Vagina (tissue), 2 donors: Measurements from ENCODE around the gene CIBAR2.

Experiments used
- CTCF ChIP-seq, 3 experiments: fragments of 450-650 bp in 2 of 3; fragments of 200-600 bp in 1 of 3; sonication (generic) in 1 of 3; IDR thresholded peaks; one replicate each; pipeline ENCODE4 v1.5.1; 2017 to 2019; ENCODE audit warnings: antibody characterized with exemption in 3 of 3, mild to moderate bottlenecking in 2 of 3, moderate library complexity in 2 of 3
- POLR2A ChIP-seq, 2 donors: fragments of 450-650 bp; IDR thresholded peaks; one replicate each; pipeline ENCODE4 v1.6.1; 2017; ENCODE audit warnings: antibody characterized with exemption in 2 of 2, mild to moderate bottlenecking in 2 of 2, moderate library complexity in 2 of 2
- POLR2AphosphoS5 ChIP-seq, 2 donors: sonication (generic); formaldehyde crosslinking; IDR thresholded peaks; one replicate each; pipeline ENCODE4 v1.9.0; 2017; ENCODE audit warnings: antibody characterized with exemption in 2 of 2, mild to moderate bottlenecking in 2 of 2, low read depth in 1 of 2; ENCODE audit not compliant: insufficient read depth in 1 of 2

DNA sequence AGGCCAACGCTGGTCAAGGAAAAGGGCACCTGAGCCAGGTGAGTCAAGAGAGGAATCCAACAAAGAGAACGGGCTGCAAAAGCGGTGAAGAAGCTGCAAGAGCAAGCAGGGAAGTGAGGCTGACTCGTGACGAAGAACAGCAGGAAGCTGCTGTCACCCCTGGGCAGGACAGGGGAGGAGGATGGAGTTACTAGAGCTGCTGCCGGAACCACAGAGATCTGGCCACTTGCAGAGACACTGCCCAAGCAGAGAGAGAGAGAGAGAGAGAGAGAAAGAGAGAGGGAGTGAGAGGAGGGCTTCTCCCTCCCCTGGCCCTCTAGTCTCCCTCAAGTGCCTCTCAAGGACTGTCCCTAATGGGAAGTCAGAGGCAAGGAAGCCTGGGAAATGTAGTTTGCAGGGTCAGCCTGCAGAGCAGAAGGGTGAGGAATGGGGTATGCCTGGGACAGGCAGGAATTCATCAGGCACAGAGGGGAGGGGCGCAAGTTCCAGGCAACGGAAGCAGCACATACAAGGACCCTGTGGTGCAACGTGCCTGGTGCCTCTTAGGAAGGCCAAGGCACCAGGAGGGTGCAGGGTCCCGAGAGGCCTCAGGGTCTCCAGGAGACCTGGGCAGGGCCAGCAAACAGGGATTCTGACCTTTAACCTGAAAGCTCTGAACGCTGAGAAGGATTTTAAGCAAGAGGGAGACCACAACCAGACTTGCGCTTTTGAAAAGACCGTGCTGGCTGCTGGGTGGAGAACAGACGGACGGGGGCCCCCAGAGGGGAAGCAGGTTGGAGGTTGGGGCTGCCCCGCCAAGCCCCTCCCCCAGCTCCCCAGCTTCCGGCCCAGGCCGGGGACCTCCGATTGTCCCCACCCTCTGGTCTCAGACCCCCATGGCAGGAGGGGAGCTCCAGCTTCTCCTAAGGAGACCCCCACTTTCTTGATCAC is 45.8 kb upstream of the CIBAR2 start:
- TF ChIP-seq CTCF (IDR thresholded peaks at IDR 0.05) (no peak), POLR2A (IDR thresholded peaks at IDR 0.05) (no peak), POLR2AphosphoS5 (IDR thresholded peaks at IDR 0.05; ENCODE audit: insufficient read depth in 1 of 2, low read depth in 1 of 2) (no peak)
